GM20431 (cell line): ENCODE measurements around the gene INPP5A.
"Not testable (repeated sequence)": the region's sequence is repeated elsewhere in the genome, so short reads cannot be mapped to it uniquely, and the experiment has no call there.

Experiments used
- in situ Hi-C: fragments of 300-500 bp; cut with MseI, MboI; formaldehyde crosslinking; loops from one replicate; pipeline ENCODE4 v1.15.0; 2020; ENCODE audit warnings: low sequenced_read_pairs; ENCODE audit not compliant: unreplicated experiment

The INPP5A gene

GRCh38 chr10:132743196-132743924 lies 205.8 kb downstream of the INPP5A start:
- in situ Hi-C loops: not testable (repeated sequence)

- in situ Hi-C loops: no loop called here
These were observed 206.4 kb downstream of the INPP5A start for GRCh38 chr10:132743925-132744490.

GRCh38 chr10:132744839-132745238 lies 207.3 kb downstream of the INPP5A start:
- in situ Hi-C loops: no loop called here

- in situ Hi-C loops: no loop called here
These were observed 207.9 kb downstream of the INPP5A start for GRCh38 chr10:132745511-132745910.

- in situ Hi-C loops: no loop called here
These were observed 208.4 kb downstream of the INPP5A start for GRCh38 chr10:132745971-132746370.

- in situ Hi-C loops: no loop called here
These were observed 208.8 kb downstream of the INPP5A start for GRCh38 chr10:132746386-132746785.

GRCh38 chr10:132746801-132747625 lies 209.4 kb downstream of the INPP5A start:
- in situ Hi-C loops: no loop called here

- in situ Hi-C loops: no loop called here
These were observed 210.5 kb downstream of the INPP5A start for GRCh38 chr10:132748135-132748534.

GRCh38 chr10:132748545-132749370 lies 211.2 kb downstream of the INPP5A start:
- in situ Hi-C loops: no loop called here

GRCh38 chr10:132749371-132749795 lies 211.8 kb downstream of the INPP5A start:
- in situ Hi-C loops: no loop called here

GRCh38 chr10:132750936-132751335 lies 213.3 kb downstream of the INPP5A start:
- in situ Hi-C loops: no loop called here

- in situ Hi-C loops: no loop called here
These were observed 214.8 kb downstream of the INPP5A start for GRCh38 chr10:132752378-132752777.

- in situ Hi-C loops: no loop called here
These were observed 215.4 kb downstream of the INPP5A start for GRCh38 chr10:132752961-132753360.

GRCh38 chr10:132753596-132753995 lies 216.0 kb downstream of the INPP5A start:
- in situ Hi-C loops: no loop called here

- in situ Hi-C loops: no loop called here
These were observed 216.5 kb downstream of the INPP5A start for GRCh38 chr10:132754071-132754470.

GRCh38 chr10:132755166-132755711 lies 217.7 kb downstream of the INPP5A start:
- in situ Hi-C loops: no loop called here

- in situ Hi-C loops: no loop called here
These were observed 219.0 kb downstream of the INPP5A start for GRCh38 chr10:132756591-132756990.

GRCh38 chr10:132757171-132757570 lies 219.6 kb downstream of the INPP5A start:
- in situ Hi-C loops: no loop called here

GRCh38 chr10:132758865-132759264 lies 221.3 kb downstream of the INPP5A start:
- in situ Hi-C loops: no loop called here
